PFSK-1 (cell line): Measurements from ENCODE around the gene LRP3.

Source experiments
- FOXP2 ChIP-seq: optimal IDR thresholded peaks from 2 replicates; pipeline ENCODE3; 2011; ENCODE audit warnings: borderline replicate concordance, control low read depth, inconsistent platforms; ENCODE audit not compliant: insufficient read depth; ENCODE audit errors: extremely low read length, extremely low read depth
- POLR2AphosphoS5 ChIP-seq: IDR thresholded peaks from 2 replicates; pipeline ENCODE4 v1.6.1; 2012; ENCODE audit warnings: low read depth, mild to moderate bottlenecking, control low read depth, low read length, moderate library complexity
- SIN3A ChIP-seq: IDR thresholded peaks from 2 replicates; pipeline ENCODE4 v1.6.1; 2012; ENCODE audit warnings: mild to moderate bottlenecking, low read length, moderate library complexity, borderline replicate concordance; ENCODE audit not compliant: insufficient read depth
- TAF1 ChIP-seq: IDR thresholded peaks from 2 replicates; pipeline ENCODE4 v1.6.1; 2012; ENCODE audit warnings: low read length, control low read depth, borderline replicate concordance; ENCODE audit not compliant: insufficient read depth
- TF ChIP-seq, protein P1 (sequence below), 2 experiments: IDR thresholded peaks; 2 replicates each; pipeline versions ENCODE4 v1.6.1 to v1.8.0; 2011 to 2012; ENCODE audit warnings: low read depth in 2 of 2, low read length in 2 of 2, control low read depth in 1 of 2, inconsistent platforms in 1 of 2, mild to moderate bottlenecking in 1 of 2, moderate library complexity in 1 of 2; ENCODE audit not compliant: insufficient read depth in 1 of 2

Gene LRP3

DNA sequence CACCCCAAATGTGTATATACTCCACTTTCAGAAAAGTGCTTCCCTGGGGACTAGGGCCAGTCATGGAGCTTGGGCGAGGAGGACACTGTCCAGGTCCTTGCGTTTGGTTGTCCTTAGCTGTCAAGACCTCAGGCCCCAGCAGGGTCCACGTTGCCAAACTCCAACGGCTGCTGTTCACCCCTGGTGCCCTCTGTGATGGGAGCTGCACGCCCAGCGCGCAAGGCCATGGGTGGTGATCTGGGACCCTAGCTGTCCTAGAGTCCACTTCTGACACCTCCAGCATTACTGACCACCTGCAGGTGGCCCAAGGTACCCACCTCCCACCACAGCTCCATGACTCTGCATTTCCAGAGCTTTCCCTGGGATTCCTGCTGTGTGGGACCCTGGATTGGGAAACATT is 4.0 kb downstream of the LRP3 start:
- TF ChIP-seq POLR2AphosphoS5: no peak
- TF ChIP-seq TAF1: no peak
- TF ChIP-seq SIN3A: no peak
- TF ChIP-seq, protein P1, sequence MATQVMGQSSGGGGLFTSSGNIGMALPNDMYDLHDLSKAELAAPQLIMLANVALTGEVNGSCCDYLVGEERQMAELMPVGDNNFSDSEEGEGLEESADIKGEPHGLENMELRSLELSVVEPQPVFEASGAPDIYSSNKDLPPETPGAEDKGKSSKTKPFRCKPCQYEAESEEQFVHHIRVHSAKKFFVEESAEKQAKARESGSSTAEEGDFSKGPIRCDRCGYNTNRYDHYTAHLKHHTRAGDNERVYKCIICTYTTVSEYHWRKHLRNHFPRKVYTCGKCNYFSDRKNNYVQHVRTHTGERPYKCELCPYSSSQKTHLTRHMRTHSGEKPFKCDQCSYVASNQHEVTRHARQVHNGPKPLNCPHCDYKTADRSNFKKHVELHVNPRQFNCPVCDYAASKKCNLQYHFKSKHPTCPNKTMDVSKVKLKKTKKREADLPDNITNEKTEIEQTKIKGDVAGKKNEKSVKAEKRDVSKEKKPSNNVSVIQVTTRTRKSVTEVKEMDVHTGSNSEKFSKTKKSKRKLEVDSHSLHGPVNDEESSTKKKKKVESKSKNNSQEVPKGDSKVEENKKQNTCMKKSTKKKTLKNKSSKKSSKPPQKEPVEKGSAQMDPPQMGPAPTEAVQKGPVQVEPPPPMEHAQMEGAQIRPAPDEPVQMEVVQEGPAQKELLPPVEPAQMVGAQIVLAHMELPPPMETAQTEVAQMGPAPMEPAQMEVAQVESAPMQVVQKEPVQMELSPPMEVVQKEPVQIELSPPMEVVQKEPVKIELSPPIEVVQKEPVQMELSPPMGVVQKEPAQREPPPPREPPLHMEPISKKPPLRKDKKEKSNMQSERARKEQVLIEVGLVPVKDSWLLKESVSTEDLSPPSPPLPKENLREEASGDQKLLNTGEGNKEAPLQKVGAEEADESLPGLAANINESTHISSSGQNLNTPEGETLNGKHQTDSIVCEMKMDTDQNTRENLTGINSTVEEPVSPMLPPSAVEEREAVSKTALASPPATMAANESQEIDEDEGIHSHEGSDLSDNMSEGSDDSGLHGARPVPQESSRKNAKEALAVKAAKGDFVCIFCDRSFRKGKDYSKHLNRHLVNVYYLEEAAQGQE (IDR thresholded peaks at IDR 0.05; ENCODE audit: insufficient read depth in 1 of 2, low read depth in 2 of 2, low read length in 2 of 2): no peak
- TF ChIP-seq FOXP2: no peak

- TF ChIP-seq SIN3A: no peak
- no peak for TF ChIP-seq TAF1
These were observed 5.5 kb downstream of the LRP3 start for GRCh38 chr19:33199441-33200265.

GRCh38 chr19:33201473-33201872 is 7.3 kb downstream of the LRP3 start:
- TF ChIP-seq, protein P1 (IDR thresholded peaks at IDR 0.05; ENCODE audit: insufficient read depth in 1 of 2, low read depth in 2 of 2, low read length in 2 of 2): no peak
- TF ChIP-seq SIN3A: no peak
- TF ChIP-seq POLR2AphosphoS5: no peak
- TF ChIP-seq TAF1: no peak
- no peak for TF ChIP-seq FOXP2

GRCh38 chr19:33201886-33202545 is 7.9 kb downstream of the LRP3 start:
- TF ChIP-seq FOXP2 (no peak), TAF1 (no peak), POLR2AphosphoS5 (no peak), SIN3A (no peak)
- TF ChIP-seq, protein P1 (IDR thresholded peaks at IDR 0.05; ENCODE audit: insufficient read depth in 1 of 2, low read depth in 2 of 2, low read length in 2 of 2): no peak

- TF ChIP-seq SIN3A: no peak
- no peak for TF ChIP-seq TAF1
- no peak for TF ChIP-seq POLR2AphosphoS5
- TF ChIP-seq, protein P1 (IDR thresholded peaks at IDR 0.05; ENCODE audit: insufficient read depth in 1 of 2, low read depth in 2 of 2, low read length in 2 of 2): no peak
- TF ChIP-seq FOXP2: no peak
These were observed 8.7 kb downstream of the LRP3 start for GRCh38 chr19:33202546-33203507.
